ENCODE measurements around the gene FXYD1.

- no peak for TF ChIP-seq CTCF (IDR thresholded peaks at IDR 0.05)
- no peak for TF ChIP-seq POLR2AphosphoS5 (IDR thresholded peaks at IDR 0.05)
- TF ChIP-seq EP300 (IDR thresholded peaks at IDR 0.05) = no peak
Observed at GRCh38 chr19:35161434-35161743, 22.8 kb downstream of the FXYD1 start.

All from esophagus muscularis mucosa (tissue), 4 donors.